HG03432 (cell line): Measurements from ENCODE around the gene PSMG4.

Experiments used
- ATAC-seq: cut with Tn5 transposase; IDR thresholded peaks from one replicate; pipeline ENCODE4 v1.9.1; 2021; ENCODE audit warnings: mild to moderate bottlenecking, moderate library complexity; ENCODE audit not compliant: unreplicated experiment

PSMG4 gene

DNA sequence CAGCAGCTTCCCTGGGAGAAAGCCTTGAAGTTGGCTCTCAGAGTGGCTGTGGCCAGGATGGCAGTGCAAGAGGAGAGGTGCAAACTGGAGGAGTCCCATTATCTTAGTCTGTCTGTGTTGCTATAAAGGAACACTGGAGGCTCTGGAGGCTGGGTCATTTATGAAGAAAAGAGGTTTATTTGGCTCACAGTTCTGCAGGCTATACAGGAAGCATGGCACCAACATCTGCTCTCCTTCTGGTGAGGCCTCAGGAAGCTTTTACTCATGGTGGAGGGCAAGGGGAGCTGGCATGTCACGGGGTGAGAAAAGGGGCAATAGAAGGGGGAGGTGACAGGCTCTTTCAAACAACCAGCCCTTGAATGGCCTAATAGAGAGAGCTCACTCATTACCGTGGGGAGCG, 47.1 kb downstream of the PSMG4 start:
- no peak for ATAC-seq

DNA sequence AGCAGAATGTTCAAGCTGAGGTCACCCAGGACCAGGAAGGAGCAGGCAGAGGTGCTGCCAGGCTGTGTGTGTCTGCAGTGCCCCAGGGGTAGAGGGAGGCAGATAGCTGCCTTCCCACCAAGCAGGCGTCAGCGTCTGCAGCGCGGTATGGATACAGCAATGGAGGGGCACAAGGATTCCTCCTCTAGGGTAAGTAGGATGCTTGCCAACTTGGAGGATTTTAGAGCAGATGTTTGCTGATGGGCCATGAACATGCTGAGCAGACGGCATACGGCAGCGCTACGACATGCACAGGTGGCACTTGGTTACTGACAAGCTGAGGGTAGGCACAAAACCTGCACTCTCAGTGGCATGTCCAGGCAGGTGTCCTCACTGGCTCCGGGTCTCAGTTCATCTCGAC, 48.1 kb downstream of the PSMG4 start:
- ATAC-seq = no peak

DNA sequence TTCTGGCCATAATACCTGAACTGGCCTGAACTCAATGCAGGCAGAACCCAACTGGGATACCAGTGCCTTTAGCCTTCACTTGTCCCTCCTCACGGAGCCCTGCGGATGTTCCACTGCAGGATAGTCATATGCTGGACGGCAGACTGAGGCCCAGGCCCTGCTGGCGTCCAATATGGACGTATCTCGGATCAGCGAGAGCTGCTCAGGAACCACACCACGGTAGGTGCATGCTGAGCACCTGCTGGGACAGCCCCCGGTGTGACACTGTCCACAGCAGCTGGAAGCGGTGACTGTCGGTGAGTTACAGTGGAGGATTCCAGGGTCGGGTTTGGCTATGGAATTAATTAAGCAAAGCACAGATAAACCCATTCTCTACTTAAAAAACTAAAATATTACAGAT, 48.7 kb downstream of the PSMG4 start:
- ATAC-seq = no peak

DNA sequence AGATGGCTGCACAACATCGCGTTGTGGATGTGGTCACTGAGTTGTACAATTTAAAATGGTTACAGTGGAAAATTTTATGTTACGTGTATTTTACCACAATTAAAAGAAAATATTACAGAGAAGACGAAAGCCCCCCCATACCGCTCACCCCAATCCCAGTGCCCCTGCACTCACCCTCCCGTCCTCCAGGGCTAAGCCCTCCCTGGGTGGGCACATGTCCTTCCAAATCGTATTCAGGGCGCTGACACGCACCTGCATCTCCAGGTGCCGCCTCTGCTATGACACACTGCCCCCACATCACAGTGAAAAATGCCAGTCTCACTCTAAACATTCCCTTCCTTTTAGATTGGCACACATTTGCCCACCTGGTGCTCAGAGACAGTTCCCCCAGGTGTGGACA, 49.4 kb downstream of the PSMG4 start:
- no peak for ATAC-seq

DNA sequence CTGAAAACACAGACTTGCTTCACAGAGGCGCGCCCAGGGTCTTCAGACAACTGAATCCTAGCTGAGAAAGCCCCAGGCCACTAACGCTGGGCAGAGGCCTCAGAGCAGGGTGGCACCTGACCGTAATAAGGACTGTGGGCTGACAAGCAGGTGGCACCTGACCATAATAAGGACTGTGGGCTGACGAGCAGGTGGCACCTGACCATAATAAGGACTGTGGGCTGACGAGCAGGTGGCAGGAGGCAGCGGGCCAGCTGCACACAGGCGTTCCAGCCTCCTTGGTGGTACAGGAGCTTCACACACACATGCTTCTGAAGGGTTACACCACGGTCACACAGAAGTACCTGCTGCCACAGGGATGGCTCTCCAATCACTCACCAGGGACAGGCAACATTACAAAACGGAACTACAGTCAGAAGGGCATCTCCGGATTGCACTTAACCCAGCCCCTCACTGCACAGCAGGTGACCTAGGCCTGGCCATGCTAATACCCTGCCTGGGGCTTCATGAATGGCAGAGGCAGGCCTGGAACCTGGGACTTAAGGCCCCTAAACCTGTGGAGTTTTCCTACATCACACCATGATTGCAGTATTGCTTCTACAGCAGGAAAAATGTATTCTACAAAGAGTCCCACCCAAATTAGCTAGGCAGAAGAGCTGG, 50.8 kb downstream of the PSMG4 start:
- ATAC-seq = no peak

DNA sequence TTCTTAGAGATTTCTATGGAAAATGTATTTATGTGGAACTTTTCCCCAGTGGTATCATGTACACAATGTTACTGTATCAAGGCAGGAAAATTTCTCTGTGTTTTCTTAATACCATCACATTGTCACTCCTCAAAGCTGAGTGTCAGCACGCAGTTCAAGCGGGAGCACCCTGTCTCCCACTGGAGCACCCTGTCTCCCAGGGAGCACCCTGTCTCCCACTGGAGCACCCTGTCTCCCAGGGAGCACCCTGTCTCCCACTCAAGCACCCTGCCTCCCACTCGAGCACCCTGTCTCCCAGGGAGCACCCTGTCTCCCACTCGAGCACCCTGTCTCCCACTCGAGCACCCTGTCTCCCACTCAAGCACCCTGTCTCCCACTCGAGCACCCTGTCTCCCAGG, 51.3 kb downstream of the PSMG4 start:
- no peak for ATAC-seq

DNA sequence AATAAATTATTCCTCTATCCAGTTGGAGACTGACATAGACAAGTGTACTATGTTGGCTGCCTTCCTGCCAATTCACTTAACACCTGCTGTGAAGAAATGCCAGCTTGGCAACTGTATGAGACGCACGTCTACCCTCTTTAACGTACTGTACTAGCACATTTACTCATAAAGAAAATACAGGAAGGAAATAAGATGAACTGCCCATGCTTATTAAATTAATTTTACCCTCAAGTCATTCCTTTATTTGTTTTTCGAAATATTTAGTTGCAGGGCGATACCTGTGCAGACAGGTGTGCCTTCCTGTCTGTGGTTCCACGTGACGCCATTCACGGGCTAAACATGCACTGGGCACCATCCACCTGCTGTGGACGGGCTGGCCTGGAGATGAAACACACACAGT, 52.0 kb downstream of the PSMG4 start:
- no peak for ATAC-seq

DNA sequence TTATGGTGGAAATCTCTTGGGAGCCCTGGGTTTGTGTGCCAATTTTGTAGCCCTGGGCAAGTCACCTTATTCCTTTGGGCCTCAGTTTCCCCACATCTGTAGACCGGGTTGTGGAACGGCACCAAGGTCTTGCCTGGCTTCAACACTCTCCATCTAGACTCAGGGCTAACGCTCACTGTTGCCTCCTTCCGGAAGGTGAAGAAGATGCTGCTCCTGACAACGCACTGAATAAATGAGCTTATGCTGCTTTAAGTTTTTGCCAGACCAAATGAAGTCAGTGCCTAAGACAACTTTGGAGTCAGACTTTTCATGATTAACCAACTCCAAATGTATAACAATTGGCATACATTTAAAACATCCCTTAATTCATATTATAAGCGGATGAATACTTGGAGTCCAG, 53.1 kb downstream of the PSMG4 start:
- ATAC-seq = no peak

DNA sequence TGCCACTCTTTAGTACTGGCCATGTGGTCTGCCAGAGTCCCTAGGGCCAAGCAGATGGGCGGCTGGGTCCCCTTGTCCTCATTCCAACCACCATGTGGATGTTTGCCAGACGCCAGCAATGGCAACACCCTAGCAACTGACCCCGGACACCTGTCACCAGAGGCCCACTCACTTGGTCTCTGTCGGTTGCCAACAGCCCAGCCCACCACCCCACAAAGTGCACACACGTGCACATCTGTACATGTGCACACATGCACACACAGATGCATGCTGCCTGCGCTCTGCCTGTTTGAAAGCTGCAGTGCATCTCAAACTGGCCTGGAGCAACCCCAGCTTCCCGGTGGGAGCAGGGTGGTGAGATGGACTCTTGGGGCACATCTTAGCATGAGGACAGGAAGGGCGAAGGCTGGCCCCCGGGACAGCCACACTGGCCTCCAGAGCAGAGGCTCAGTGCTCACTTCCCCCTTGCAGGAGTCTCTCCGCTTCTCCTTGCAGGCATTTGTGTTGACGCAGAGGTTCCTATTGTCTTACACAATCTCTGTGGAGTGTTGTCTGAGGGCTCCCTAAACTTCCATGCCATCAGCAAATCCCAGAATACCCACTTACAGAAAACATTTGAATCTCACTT, 54.0 kb downstream of the PSMG4 start:
- ATAC-seq = no peak

DNA sequence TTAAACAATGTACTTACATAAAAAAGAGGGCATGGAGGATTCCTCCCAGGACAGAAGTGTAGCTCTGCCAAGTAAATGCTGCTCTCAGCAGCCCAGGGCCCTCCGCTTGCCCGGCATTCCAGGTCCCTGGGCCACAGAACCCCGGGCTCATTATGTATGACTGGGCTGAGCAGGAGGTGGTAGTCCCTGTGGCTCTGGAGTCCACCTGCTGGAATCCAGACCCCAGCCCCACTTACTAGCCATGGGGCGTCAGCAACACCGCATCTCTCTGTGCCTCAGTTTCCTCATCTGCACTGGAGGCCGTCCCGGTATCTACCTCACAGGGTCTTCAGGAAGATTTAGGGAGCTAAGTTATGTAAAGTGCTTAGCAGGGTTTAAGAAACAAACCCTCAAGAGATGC, 55.4 kb downstream of the PSMG4 start:
- no peak for ATAC-seq

DNA sequence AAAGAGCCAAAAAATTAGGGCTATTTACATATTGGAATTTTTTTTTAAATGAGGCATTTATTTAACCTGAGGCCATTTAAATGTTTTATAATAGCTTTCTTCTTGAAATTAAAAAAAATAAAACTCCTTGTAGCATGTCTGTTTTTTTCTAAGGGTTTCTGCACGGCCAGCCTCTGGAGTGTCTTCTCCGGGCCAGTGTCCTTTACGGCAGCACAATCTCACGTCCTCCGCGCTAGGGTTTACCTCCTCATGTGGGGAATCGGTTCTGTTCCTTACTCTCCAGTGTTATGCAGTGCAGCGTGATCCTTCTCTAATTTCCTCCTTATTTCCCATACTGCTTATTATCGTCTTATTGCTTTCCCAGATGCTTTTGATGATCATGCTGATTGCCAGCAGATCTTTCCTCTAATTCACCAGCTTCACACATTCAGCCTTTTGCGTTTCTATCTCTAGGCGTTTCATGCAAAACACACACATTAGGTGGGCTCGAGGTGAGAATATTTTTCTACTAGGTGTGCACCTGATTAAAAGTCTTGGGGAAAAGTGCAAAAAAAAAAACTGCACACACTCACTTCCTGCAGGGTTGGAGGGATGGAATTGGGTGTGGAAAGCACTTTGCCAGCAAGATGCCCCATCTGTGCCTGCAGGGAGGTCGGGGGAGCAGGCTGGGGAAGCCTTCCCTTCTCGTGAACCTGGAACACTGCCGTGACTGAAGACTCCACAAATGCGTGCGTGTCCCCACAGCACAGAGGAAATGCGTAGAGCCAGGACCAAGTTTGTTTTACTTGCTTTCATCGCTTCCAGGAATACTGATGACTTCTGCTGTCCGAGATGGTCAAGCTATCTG, 56.1 kb downstream of the PSMG4 start:
- ATAC-seq = no peak

DNA sequence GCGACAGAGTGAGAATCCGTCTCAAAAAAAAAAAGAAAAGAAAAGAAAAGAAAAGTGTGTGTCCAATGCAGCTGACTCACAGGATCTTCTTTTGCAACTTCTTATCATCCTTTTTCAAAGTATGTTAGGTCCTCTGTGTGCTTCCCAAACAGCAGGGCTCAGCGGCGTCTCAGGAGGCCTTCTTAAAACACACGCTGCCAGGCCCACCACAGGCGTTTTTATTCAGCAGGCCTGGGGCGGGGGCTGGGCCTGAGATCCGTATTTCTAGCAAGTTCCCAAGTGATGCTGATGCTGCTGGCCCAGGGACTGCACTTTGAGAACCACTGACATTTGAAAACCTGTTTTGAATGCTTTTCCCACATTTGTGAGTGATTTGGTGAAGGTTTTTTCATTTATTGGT, 57.1 kb downstream of the PSMG4 start:
- no peak for ATAC-seq

DNA sequence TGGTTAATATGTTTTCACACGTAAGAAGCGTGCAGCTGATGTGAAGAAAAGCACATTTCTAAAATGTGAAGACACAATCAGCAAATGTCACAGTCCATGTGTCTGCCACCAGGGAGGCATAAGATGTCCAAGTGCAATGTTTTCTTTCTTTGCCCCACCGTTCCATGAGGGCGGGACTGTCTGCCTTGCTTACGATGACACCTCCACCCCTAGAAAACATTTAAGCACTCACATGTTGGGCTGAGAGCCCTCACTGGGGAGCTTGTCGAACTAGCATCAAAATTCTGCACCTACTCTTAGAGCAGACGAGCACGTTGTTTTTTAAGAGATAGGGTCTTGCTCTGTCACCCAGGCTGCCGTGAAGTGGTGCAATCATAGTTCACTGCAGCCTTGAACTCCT, 57.6 kb downstream of the PSMG4 start:
- no peak for ATAC-seq

DNA sequence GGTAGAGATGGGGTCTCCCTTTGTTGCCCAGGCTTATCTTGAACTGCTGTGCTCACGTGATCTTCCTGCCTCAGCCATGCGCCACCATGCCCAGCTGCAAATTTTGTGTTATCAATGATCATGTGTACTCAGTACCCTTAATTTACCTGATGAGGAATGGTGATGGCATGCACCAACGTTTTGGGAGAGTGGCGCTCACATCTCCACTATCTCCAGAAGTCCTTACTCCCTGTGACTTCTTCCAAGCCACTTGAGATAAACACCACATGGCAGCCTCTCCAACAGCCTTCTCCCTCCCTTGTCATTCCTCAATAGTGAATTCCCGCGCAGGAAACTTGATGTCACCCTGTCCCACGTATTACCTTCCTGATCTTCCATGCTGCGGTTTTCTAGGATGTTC, 58.1 kb downstream of the PSMG4 start:
- no peak for ATAC-seq
